NB4 (cell line): Measurements from ENCODE around the gene NTM.
A peak's percentile ranks its signal among the peaks of the same experiment; 100 is the strongest.

Experiments
- DNase-seq: peaks from one replicate; pipeline ENCODE4 v3.0.0; 2010; ENCODE audit warnings: low read depth
- H3K4me3 ChIP-seq: one replicate; pipeline ENCODE4 v1.5.1; 2011; ENCODE audit warnings: mild to moderate bottlenecking, low read depth, low read length, moderate library complexity
- CTCF ChIP-seq: IDR thresholded peaks from one replicate; pipeline ENCODE4 v1.5.1; 2012; ENCODE audit warnings: low read depth, low read length
- MAX ChIP-seq: IDR thresholded peaks from 2 replicates; pipeline ENCODE4 v1.6.1; 2011; ENCODE audit warnings: low read depth, low read length
- MYC ChIP-seq: IDR thresholded peaks from 2 replicates; pipeline ENCODE4 v1.6.1; 2011; ENCODE audit warnings: low read depth, low read length
- POLR2A ChIP-seq: IDR thresholded peaks from 2 replicates; pipeline ENCODE4 v1.6.1; 2011; ENCODE audit warnings: mild to moderate bottlenecking; ENCODE audit not compliant: insufficient read length; ENCODE audit errors: extremely low read depth

NTM gene

DNA sequence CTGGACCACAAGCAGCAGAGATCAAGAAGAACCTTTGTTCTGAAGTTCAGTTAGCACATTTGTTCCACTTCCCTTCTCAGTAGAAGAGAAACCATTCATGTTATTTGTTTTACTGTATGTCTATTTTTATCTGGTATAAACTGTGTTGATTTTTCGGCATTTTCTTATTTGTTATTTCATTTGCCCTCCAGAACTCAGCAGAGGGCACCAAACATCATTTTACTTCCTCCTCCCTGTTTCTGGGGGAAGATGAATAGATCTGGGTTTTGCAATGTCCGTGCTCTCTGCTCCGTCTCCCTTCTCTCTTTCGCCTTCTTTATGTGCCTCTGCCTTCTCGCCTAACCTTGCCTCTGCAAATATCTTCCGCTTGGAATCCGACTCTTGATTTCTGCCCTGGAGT, 366.9 kb downstream of the NTM start:
- peak; percentile 20 for DNase-seq
- H3K4me3 ChIP-seq: no peak overlapping the region
- no peak for TF ChIP-seq CTCF
- no peak for TF ChIP-seq MYC
- no peak for TF ChIP-seq MAX
- no peak for TF ChIP-seq POLR2A

DNA sequence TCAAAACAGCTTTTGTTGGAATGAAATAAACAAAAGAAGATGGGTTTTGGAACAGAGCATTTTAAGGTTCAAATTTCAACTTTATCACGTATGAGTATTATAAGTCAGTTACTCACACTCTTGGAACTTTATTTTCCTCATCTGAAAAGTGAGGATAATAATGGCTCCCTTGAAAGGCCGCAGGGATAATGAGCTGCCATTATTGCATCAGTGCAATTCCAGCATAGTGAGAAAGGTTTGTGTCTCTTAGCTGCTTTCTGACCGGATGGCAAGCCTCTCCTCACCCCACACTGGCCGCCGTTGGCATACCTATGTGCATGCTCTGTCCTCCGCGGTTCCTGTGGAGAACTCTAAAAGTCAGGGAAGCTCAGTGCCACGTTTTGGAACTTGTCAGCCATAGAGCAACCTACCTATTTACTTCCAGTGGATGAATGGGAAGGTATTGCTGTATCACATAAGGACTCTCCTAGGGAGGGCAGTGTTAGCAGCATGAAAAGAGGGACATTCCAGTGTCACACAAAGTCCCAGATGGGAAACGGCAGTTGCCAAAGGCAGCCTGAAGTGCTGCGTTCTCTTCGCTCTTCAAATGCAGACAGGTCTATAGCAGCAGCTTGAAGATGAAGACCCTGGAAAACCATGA, 368.9 kb downstream of the NTM start:
- TF ChIP-seq POLR2A: no peak
- TF ChIP-seq CTCF: no peak
- TF ChIP-seq MAX: no peak
- TF ChIP-seq MYC: no peak
- no peak overlapping the region for H3K4me3 ChIP-seq
- no peak for DNase-seq

DNA sequence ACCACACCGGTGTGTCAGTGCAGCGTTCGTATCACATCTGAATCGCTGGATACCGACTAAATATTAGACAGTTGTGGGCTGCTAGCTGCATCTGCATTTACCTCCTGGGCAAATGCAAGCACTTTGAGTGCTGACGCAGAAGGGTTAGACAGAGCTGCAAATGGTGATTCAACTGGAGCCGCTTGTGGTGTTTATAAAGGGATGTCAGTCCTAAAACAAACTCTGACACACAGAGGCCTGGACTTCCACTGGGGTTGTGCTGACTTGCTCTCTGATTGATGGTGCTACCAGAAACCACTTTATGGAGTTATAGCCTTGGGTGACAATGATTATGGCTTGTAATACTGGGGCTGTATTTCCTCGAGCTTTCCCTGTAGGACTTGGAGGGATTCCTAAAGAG, 374.4 kb downstream of the NTM start:
- DNase-seq: no peak
- H3K4me3 ChIP-seq: no peak overlapping the region
- no peak for TF ChIP-seq POLR2A
- TF ChIP-seq MAX: no peak
- TF ChIP-seq MYC: no peak
- no peak for TF ChIP-seq CTCF

DNA sequence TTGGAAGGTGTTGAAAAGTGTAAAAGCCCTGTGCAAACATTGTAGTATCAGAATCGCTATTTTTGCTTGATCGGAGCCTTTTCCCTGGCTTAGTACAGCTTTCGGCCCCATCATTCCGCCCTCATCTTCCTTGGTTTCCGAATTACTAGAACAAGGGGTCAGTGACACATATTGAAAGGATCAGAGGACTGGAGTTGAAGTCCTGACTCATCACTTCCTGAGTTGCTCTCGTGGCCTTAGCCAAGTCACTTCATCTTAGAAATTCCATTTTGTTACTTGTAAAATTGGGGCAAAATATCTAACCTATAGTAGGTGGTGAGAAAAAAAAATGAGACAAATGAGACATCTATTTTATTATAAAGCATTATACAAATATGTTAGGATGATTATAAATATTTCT, 375.0 kb downstream of the NTM start:
- H3K4me3 ChIP-seq: no peak overlapping the region
- DNase-seq: no peak
- TF ChIP-seq MAX (no peak), POLR2A (no peak), MYC (no peak), CTCF (no peak)

GRCh38 chr11:131746201-131746600, 375.8 kb downstream of the NTM start:
- H3K4me3 ChIP-seq: no peak overlapping the region
- TF ChIP-seq POLR2A (no peak), MYC (no peak), MAX (no peak), CTCF (no peak)
- DNase-seq: no peak
